OCI-LY7 (cell line): ENCODE data around the gene MEF2D. TPM values are rescaled to one million over a fixed set of nuclear protein-coding genes. Genes with fewer than 3 reads are reported as not detected.

ENCODE experiments used
- BruUV-seq: library from RNA; stranded (reverse); fragments of 400-500 nt; replicated peaks from 2 replicates; lab custom pipeline; 2021; lab: Mats Ljungman, UMichigan
- CTCF ChIA-PET: fragments of 300-600 bp; sonication (Branson Sonifier 250); formaldehyde crosslinking; loops from one replicate; lab custom pipeline; 2022; ENCODE audit warnings: antibody characterized with exemption; ENCODE audit not compliant: unreplicated experiment; lab: Charles Lee
- POLR2A ChIA-PET: fragments of 300-600 bp; sonication (Branson Sonifier 250); formaldehyde crosslinking; loops from one replicate; lab custom pipeline; 2022; ENCODE audit warnings: antibody characterized with exemption; lab: Charles Lee
- DNase-seq: peaks from one replicate; pipeline ENCODE4 v3.0.0-alpha.2; 2015; ENCODE audit warnings: low spot score
- H2AFZ ChIP-seq: fragments of 200-600 bp; sonication (generic), shearing (Covaris generic); 2 replicates; pipeline ENCODE4 v1.6.1; 2014; ENCODE audit warnings: mild to moderate bottlenecking, antibody characterized with exemption, low read length, moderate library complexity
- H3K27ac ChIP-seq: fragments of 200-600 bp; sonication (generic); 2 replicates; pipeline ENCODE4 v1.5.1; 2014; ENCODE audit warnings: mixed run types, low read depth, mild to moderate bottlenecking, moderate library complexity, low read length, inconsistent platforms; ENCODE audit not compliant: poor library complexity, severe bottlenecking
- H3K36me3 ChIP-seq: fragments of 200-600 bp; sonication (generic); 2 replicates; pipeline ENCODE4 v1.6.1; 2014; ENCODE audit warnings: mild to moderate bottlenecking, antibody characterized with exemption, low read length, moderate library complexity, mixed read lengths; ENCODE audit not compliant: insufficient read depth
- H3K4me1 ChIP-seq: fragments of 200-600 bp; sonication (generic); 2 replicates; pipeline ENCODE4 v1.5.1; 2014; ENCODE audit warnings: mild to moderate bottlenecking, low read length; ENCODE audit not compliant: insufficient read depth, poor library complexity, severe bottlenecking
- H3K4me2 ChIP-seq: fragments of 200-600 bp; sonication (generic); 2 replicates; pipeline ENCODE4 v1.6.1; 2014; ENCODE audit warnings: mild to moderate bottlenecking, low read length
- H3K4me3 ChIP-seq: fragments of 200-600 bp; sonication (generic); 2 replicates; pipeline ENCODE4 v1.5.1; 2014; ENCODE audit warnings: mild to moderate bottlenecking, low read depth, low read length; ENCODE audit not compliant: poor library complexity, severe bottlenecking
- H3K79me2 ChIP-seq: fragments of 200-600 bp; sonication (generic); 2 replicates; pipeline ENCODE4 v1.6.1; 2016; ENCODE audit warnings: low read depth, mild to moderate bottlenecking, low read length, moderate library complexity, mixed read lengths; ENCODE audit not compliant: insufficient read depth
- H3K9me2 ChIP-seq: fragments of 200-600 bp; sonication (generic); 2 replicates; pipeline ENCODE4 v1.6.1; 2016; ENCODE audit warnings: mild to moderate bottlenecking, low read length, mixed read lengths; ENCODE audit not compliant: insufficient read depth
- H3K9me3 ChIP-seq: fragments of 200-600 bp; sonication (generic); 2 replicates; pipeline ENCODE4 v1.6.1; 2014; ENCODE audit warnings: mild to moderate bottlenecking, mixed run types, low read length, mixed read lengths
- H4K20me1 ChIP-seq: fragments of 200-600 bp; sonication (generic); 2 replicates; pipeline ENCODE4 v1.6.1; 2014; ENCODE audit warnings: mild to moderate bottlenecking, antibody characterized with exemption, low read length, moderate library complexity, mixed read lengths; ENCODE audit not compliant: insufficient read depth
- EZH2phosphoT487 ChIP-seq: fragments of 200-600 bp; sonication (generic); IDR thresholded peaks from 2 replicates; pipeline ENCODE4 v1.6.1; 2018; ENCODE audit warnings: low read depth, borderline replicate concordance, mild to moderate bottlenecking, mixed run types, antibody characterized with exemption, low read length, moderate library complexity, mixed read lengths
- intact Hi-C: fragments of 100-400 bp; cut with micrococcal nuclease; formaldehyde crosslinking; loops from one replicate; pipeline ENCODE4 v1.10.0; 2022; ENCODE audit not compliant: unreplicated experiment
- total RNA-seq, 2 experiments: library from RNA; depleted of rRNA in 1 of 2; stranded (reverse); fragments of >200 nt in 1 of 2; shearing (Covaris generic) in 1 of 2; gene quantifications; 2 replicates each; pipeline ENCODE4 v1.2.3, GENCODE V29; 2014 to 2022
- TF ChIP-seq, protein P1 (sequence below): fragments of 200-600 bp; sonication (generic); conservative IDR thresholded peaks from 2 replicates; pipeline ENCODE4 v1.5.1; 2014; ENCODE audit warnings: mild to moderate bottlenecking, antibody characterized with exemption, low read length, moderate library complexity, mixed read lengths

The MEF2D gene
- total RNA-seq, 2 experiments from 2014 or later, result 42.7 to 92.3 TPM

DNA sequence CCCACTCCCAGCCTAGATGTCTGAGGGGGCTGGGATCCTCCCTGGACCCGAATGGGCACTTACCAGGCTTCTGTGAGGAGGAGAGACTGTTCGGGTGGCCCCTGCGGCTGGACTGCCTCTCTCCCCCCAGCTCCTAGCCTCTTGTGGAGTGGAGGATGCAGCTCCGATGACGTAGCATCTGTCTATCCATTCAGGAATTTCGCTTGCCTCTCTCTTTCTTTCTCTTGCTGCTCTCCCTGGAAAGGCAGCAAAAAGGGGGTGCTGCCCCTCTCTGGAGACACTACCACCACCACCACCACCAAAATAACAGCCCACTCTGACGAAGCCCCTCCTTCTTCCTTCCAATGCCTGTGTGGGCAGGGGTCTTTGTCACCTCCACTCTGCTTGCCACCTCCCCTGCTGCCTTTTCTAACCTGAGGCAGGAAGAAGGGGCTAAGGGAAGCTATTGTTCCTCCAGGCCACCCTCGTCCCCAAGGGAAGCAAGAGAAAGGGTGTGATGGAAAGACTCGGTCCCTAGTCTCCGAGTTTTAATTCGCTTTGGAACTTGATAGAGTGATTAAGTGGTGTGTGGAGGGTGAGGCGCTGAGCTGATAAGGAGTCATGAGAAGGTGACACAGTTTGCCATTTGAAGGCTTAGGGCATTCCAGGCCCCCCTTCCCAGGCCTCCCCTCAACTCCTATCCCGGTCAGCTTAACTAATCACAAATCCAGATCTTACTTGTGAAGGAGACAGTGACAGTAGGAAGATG is 71.1 kb downstream of the MEF2D start:
- Histone ChIP-seq H2AFZ (no peak overlapping the region), H3K4me1 (no peaks in the 10 kb centered on the region), H3K9me3 (no peaks in the 10 kb centered on the region), H3K9me2 (no peaks in the 10 kb centered on the region), H3K36me3 (no peaks in the 10 kb centered on the region), H4K20me1 (no peaks in the 10 kb centered on the region), H3K79me2 (no peaks in the 10 kb centered on the region), H3K4me2 (no peak overlapping the region), H3K27ac (no peak overlapping the region), H3K4me3 (no peak overlapping the region)
- intact Hi-C loops, result no loop called here
- BruUV-seq, result no TSS peak
- ChIA-PET POLR2A (no interaction called here), CTCF (no interaction called here)
- TF ChIP-seq, protein P1, sequence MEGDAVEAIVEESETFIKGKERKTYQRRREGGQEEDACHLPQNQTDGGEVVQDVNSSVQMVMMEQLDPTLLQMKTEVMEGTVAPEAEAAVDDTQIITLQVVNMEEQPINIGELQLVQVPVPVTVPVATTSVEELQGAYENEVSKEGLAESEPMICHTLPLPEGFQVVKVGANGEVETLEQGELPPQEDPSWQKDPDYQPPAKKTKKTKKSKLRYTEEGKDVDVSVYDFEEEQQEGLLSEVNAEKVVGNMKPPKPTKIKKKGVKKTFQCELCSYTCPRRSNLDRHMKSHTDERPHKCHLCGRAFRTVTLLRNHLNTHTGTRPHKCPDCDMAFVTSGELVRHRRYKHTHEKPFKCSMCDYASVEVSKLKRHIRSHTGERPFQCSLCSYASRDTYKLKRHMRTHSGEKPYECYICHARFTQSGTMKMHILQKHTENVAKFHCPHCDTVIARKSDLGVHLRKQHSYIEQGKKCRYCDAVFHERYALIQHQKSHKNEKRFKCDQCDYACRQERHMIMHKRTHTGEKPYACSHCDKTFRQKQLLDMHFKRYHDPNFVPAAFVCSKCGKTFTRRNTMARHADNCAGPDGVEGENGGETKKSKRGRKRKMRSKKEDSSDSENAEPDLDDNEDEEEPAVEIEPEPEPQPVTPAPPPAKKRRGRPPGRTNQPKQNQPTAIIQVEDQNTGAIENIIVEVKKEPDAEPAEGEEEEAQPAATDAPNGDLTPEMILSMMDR, result no peak
- TF ChIP-seq EZH2phosphoT487, result no peak
- DNase-seq, result no peak

DNA sequence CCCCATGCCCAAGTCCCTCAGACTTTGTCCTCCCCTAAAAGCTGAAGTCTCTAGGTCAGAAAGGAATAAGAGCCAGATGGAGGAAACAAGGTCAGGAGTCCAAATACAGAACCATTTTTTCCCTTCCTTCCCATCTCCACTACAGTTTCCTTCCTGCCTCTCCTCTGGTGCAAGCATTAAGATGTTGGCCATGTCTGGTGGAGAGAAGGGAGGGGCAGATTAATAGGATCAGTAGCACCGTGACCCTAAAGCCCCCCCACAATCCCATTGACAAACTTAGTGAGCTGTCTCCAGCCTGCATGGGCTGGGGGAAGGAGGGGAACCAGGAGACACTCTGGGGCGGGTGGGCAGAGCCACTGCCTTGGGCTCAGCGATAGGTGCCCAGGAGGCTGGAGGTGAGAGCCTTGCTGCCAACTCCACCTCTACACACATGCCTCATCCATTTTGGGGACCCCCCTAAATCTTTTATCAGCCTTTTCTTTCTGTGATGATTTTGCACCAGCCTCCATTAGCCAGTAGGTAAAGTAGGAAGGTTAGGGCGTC is 71.8 kb downstream of the MEF2D start:
- DNase-seq, result no peak
- TF ChIP-seq, protein P1, result no peak
- no peak for TF ChIP-seq EZH2phosphoT487
- no peaks in the 10 kb centered on the region for H3K36me3 ChIP-seq
- H3K79me2 ChIP-seq, result no peaks in the 10 kb centered on the region
- no peak overlapping the region for H3K4me3 ChIP-seq
- intact Hi-C loops, result no loop called here
- no peak overlapping the region for H3K27ac ChIP-seq
- ChIA-PET CTCF (no interaction called here), POLR2A (no interaction called here)
- no peaks in the 10 kb centered on the region for H4K20me1 ChIP-seq
- no peak overlapping the region for H2AFZ ChIP-seq
- no TSS peak for BruUV-seq
- no peaks in the 10 kb centered on the region for H3K9me3 ChIP-seq
- H3K4me1 ChIP-seq, result no peaks in the 10 kb centered on the region
- no peaks in the 10 kb centered on the region for H3K9me2 ChIP-seq
- H3K4me2 ChIP-seq, result no peak overlapping the region

DNA sequence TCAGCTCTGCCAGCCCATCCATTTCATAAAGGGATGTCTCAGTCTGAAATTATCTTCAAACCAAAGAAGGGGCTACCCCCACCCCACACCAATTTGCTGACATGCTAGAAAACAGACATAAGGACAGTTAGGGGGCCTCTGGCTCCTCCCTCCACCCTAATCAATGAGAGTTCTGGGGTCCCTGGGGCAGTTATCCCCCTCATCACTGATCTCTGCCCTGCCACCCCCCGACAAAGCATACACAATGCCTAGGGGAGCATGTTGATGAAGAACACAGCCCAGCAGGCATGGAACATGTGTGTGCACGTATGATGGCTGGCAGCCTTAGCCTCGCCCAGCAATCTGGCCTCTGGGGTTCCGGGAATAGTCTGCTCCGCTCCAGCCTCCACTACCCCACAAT is 72.6 kb downstream of the MEF2D start:
- H4K20me1 ChIP-seq, result no peaks in the 10 kb centered on the region
- H3K36me3 ChIP-seq, result no peaks in the 10 kb centered on the region
- H3K9me2 ChIP-seq, result no peaks in the 10 kb centered on the region
- DNase-seq, result no peak
- intact Hi-C loops, result no loop called here
- no peak overlapping the region for H3K27ac ChIP-seq
- H2AFZ ChIP-seq, result no peak overlapping the region
- no peaks in the 10 kb centered on the region for H3K79me2 ChIP-seq
- TF ChIP-seq EZH2phosphoT487, result no peak
- no peak overlapping the region for H3K4me2 ChIP-seq
- no TSS peak for BruUV-seq
- H3K4me3 ChIP-seq, result no peak overlapping the region
- ChIA-PET CTCF (no interaction called here), POLR2A (no interaction called here)
- H3K4me1 ChIP-seq, result no peaks in the 10 kb centered on the region
- H3K9me3 ChIP-seq, result no peaks in the 10 kb centered on the region
